ENCODE measurements around the gene EQTN.

GRCh38 chr9:27311184-27311583, 14.2 kb upstream of the EQTN start:
- TF ChIP-seq POLR2A (IDR thresholded peaks at IDR 0.05) (no peak), CTCF (IDR thresholded peaks at IDR 0.05) (no peak)

Measured in right lobe of liver (tissue), 4 donors.